ENCODE results near the gene FBN1.

The FBN1 gene

DNA sequence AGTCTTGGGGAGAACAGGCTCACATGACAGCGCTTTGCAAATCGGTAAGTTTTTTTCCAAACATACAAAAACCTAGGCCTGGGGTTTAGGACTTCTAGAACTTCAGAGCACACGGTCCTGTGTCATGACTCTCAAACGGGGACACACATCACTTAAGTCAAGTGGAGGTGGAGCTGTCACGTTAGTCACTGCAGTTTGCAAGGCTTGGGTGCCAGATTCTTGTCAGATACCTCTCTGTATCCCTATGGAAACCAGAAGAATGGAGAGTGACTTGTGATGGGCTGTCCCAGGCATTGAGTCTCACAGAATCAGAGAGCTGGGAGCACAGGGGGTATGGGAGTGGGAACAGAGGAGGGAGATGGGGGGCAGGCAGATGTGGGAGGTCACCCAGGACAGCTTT, 249.5 kb downstream of the FBN1 start:
- DNase-seq (ENCODE audit: low read depth) = no peak

DNA sequence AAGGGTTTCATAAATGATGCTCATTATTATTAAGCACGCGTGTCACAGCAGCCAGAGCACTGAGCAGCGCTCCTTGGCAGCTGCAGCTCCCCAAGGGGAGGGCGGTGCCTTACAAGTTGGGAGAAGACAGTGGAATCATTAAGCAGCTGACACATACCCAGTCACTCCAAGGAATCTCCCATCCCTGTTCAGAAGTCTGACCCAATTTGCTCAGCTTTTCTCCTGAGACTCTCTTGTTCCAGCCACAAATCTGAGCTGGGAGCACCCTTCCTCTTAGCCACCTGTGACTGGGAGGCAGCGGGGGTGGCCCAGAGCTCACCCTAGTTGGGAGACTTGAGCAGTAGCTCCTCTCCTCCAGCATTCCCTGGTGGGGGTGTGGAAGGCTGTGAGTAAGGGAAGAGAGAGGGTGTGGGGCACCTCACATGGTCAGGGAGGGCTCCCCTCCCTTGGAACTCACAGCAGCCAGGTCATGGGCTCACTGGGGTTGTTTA, 249.9 kb downstream of the FBN1 start:
- DNase-seq (ENCODE audit: low read depth) = no peak

DNA sequence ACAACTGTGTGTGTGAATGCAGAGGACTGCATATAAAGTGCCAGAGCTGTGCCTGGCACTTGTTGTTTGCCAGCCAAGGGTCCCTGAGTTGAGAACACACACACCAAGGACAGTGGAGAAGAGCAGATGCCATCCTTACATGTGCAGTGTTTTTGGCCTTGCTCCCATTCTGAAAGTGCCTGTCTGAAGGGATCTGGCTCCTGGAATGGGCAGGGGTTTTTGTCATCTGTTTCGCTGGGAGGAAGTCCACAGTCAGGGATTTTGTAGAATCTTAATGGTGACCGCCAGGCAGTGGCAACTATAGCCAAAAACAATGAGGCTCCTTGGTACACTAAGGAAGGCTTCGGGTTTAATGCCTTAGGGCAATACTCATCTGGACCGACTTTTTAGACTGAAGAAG, 250.5 kb downstream of the FBN1 start:
- DNase-seq (ENCODE audit: low read depth) = no peak

DNA sequence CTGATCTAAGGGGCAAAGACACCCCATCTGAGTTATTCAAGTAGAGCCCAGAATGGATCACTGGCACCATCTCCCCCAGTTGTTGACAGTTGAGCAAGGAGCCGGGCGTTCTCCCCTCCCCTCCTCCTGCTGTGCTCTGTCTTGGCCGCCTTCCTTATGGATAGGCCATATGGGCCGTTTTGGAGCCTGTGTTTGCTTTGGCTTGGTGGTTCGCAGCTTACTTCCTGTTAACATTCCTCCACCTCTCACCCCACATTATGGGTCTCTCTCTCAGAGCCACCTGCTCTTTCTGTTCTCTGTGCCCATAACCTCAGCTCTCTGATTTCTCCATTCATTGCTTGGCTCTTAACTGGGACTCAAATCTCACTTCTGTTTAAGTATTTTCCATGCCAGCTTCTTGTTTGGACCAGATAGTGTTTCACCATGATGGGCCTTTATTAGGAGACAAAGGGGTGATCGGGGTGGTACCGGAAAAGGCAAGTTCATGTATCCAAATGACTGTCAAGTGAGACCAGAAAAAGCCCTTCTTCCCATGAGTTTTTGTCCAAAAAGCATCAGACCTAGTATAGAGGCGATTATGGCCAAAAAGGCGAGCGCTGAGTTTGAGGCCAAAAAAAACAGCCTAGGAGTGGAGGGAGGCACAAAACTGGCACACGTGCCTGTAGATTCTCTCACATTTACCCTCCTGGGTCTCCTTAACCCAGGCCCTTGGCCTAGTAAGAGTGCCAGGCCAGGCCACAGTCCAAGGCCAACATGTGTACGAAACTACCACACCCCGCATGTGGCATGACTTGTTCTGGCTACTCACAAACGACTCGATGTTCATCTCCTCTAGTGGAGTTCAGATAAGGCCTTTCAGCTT, 251.6 kb downstream of the FBN1 start:
- no peak for DNase-seq (ENCODE audit: low read depth)

DNA sequence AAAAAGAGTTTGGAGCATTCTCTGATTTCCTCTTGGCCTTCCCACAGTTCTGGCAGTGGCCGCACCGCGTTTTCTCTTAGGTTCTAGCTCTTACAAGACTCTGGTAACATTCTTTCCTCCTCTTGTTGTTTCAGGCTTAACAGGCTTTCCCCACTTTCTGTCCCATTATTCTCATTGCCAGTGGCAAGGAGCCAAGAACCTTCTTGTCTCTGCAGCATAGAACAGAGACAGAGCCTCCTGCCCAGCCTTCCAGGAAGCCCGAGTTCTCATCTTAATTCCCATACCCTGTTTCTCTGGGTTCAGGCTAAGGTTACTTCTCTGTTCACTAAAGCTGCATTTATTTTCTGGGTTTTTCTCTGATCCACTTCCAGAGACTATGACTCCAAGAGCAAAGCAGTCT, 253.2 kb downstream of the FBN1 start:
- no peak for DNase-seq (ENCODE audit: low read depth)

DNA sequence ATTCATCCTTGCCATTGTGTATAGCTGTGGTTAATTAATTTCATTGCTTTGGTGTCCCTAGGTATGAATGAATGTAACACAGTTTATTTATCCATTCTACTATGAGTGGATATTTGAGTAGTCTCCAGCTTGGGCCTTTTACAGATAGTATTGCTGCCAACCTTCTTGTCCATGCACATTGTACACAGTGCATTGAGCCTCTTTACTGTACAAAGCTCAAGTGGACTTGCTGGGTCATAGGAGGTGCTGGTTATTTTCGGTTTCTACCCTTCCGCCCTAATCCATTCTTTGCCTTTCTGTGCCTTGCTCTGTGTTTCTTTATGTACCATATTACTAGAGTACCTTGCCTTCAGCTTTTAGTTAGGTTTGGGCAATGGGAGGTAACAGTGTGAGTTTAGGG, 253.6 kb downstream of the FBN1 start:
- no peak for DNase-seq (ENCODE audit: low read depth)

DNA sequence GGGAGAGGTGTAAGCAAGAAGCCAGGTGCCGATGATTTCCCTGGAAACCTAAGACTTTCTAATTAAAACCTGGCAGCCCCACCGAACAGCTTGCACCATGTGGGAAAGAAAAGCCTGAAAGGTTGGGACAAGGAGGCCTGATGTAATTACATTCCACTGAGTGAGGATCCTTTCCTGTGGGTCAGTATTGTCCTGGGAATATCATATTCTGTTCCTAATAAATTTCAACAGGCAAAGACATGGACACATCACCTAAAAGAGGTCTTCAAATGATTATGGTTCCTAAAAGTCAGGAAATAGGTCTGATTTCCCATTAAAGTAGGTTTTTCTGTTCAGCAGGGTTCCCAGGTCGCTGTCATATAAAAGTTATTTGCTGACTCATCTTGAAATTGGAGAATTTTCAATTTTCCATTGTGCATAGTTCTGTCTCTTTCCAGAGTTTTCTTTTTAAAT, 255.8 kb downstream of the FBN1 start:
- no peak for DNase-seq (ENCODE audit: low read depth)

DNA sequence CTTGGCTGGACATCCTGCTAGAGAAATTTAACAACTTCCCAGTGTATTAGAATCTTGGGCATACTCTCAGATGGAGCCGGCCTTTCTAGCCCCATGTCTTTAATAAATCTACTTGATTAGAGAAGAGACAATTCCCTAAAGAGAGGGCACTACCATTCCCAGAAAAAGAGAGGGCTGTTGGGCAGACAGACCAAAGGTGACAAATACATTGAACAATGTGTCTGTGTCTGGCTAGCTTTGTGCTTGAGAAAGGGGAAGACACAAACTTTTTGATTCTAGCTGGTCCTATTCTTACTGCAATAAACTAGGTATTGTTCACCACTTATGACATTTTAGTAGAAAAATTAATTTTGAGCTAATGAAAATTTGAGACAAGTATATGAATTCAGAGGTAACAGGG, 256.6 kb downstream of the FBN1 start:
- DNase-seq (ENCODE audit: low read depth) = no peak

DNA sequence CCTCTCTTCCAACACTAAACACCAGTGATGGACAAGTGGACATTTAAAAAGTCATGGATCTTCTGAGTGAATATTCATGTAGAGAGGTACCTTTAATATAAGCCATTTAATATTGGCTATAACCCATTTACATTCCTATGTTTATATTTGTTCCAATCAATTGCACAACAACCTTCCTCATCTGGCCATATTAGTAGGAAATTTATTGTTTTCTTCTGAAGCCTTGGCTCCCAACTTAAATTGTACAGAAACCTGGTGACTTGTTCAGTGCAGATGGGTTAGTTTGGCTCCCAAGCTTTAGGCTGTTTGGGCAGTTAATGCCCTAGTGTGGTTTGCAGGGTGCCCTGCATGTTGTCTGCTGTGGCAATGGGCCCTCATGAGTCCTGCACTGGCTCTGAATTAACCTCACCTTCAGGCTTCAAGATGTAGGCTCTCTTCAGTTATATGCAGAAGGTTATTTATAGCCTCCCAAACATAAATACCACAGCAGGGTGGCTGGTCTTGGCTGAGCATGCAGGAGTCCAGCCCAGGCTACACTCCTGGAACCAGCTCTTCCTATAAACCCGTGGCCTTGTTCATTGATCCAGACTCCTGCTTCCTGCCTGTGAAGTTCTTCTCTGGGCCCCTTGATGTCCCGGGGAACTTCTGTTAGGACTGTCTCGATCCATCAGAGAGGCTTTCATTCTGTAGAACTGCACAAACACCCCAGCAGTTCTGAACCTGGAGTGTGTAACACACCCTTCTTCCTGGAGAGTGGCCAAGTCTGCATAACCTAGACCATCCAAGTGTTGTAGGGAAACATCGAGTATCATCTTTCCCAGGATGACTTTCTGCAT, 257.3 kb downstream of the FBN1 start:
- no peak for DNase-seq (ENCODE audit: low read depth)

DNA sequence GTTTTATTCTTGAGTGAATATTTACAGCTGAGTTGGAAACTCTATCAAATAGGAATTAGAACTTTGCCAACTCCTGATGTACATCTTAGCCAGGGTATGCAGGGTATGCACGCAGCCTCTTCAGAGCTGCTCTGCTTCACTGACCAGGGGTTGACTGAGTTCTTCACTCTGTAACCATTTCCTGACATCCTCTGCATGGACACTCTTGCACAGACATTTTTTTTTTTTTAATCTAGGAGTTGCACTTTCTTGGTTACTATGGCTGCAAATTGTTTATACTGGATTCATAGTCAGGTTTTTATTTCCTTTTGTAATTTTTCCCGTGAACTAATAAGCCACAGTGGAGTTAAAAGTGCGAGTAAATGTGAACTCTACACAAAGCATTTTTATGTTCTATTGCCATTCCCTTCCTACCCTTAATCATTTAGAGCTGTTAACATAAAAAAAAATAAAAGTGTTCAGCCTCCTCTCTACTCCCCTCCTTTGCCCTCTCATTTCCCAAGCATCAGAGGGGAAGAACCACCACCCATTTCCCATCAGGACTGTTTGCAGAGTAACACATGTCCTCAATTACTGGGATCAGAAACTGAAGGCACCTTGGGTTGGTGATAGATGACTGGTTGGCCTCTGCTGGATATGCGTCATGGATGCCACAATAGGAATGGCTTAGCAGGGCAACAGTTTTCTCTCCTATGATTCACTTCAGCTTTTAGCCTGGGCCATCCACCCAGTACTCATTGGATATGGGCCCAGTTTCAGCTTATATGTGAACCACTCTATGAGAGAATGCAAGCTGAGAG, 260.3 kb downstream of the FBN1 start:
- DNase-seq (ENCODE audit: low read depth) = no peak

DNA sequence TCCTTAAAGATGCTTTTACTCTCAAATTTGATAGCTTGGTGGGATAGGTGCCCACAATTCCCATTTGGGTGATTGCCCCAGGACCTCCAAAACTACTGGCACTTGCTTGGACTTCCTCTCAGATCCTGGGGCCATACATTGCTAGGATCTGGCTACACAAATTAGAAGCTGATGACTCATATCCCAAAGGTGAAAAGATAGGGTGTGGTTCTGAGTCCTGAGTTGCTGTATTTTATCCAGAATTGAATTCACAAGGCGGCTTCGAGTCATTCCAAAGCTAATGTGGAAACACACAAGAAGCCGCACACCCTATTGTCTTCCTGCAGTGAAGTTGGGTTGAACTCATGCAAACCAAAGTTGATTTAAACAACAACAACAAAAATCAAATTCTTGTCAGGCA, 260.9 kb downstream of the FBN1 start:
- DNase-seq (ENCODE audit: low read depth) = no peak

DNA sequence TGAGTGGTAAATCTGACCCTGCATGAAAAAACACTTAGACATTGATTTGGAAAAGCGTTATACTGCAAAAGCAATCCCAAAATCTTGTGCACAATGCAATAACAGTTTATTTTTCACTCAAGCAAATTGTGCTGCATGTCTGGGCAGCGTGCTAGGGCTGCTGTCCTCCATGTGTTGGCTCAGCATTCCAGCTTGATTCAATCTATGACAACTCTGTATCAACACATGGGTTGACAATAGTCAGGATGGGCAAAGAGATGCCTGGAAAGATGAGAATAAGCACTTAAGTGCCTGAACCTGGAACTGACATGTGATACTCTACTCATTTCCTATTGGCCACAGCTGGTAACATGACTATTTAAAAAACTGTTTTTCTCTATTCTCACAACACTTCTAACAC, 262.5 kb downstream of the FBN1 start:
- no peak for DNase-seq (ENCODE audit: low read depth)

DNA sequence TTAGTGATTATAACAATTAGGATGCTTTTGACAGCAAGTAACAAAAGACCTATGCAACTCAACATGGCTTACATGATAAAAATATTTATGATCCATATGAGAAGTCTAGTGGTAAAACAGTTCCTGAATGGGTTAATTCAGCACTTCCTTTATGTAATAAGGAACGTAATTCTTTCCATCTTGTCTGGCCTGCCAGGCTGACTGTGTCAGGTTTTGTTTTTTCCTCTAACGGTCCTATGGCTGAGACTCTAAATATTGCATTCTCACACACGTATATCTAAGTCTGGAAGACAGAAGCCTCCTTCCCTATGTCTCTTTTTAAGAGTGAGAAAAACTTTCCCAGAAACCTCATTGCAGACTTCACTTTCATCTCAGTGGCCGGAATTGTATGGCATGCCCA, 263.6 kb downstream of the FBN1 start:
- DNase-seq (ENCODE audit: low read depth) = no peak

DNA sequence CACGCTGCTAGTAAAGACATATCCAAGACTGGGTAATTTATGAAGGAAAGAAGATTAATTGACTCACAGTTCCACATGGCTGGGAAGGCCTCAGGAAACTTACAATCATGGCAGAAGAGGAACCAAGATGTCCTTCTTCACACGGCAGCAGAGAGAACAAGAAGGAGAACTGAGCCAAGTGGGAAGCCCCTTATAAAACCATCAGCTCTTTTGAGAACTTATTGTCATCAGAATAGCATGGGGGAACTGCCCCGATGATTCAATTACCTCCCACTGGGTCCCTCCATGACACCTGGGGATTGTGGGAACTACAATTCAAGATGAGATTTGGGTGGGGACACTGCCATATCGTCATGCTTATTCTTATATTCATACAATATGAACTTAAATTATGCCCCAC, 265.3 kb downstream of the FBN1 start:
- DNase-seq (ENCODE audit: low read depth) = no peak

DNA sequence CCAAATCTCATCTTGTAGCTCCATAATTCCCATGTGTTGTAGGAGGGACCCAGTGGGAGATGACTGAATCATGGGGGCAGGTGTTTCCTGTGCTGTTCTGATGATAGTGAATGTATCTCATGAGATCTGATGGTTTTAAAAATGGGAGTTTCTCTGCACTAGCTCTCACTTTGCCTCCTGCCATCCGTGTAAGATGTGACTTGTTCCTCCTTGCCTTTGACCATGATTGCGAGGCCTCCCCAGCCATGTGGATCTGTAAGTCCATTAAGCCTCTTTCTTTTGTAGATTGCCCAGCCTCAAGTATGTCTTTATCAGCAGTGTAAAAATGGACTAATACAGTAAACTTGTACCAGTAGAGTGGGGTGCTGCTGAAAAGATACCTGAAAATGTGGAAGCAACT, 269.7 kb downstream of the FBN1 start:
- no peak for DNase-seq (ENCODE audit: low read depth)

DNA sequence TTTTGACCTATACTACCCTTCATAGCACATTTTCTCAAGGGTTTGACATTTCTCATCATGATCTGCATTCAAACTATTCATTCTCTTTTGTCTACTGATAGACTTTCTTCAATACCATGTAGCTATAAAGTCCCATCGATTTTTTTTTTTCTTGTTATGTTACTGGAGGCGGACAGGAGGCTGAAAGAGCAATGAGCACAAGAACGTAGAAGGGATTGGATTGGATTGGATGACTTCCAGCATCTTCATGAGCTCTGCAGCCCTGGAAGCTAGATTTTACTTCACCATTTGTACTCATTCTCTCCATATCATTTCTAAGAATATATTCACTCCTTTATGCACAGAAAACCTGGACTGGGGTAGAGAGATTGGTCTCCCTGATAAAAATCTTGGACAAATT, 271.0 kb downstream of the FBN1 start:
- DNase-seq (ENCODE audit: low read depth) = no peak

DNA sequence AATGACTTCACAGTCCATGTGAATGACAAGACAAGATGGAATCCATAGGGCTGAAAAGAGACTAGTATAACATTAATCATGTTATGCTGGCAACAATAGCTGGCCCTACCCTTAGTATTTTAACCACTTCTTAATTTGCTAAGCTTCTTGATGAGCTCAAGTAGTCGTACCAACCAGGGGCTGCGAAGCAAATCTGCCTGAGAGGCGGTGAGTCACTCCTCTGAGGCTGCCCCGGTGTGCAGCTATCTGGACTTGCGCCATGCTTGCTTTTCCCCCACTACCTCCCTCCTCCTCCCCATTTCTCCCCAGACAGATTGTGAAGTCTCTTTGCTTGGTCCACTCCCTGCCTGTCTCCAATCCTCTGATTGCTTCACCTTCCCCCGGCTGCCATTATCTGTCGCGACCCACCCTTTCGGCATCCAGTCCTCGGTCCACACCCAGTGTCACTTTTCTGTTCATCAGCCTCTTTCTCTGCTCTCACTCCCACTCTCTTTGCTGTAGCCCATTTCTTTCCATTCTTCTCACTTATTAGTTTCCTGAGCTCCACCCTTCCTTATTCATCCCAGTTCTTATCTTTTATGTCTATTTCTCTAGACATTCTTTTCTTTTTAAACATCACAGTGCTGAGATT, 271.6 kb downstream of the FBN1 start:
- DNase-seq (ENCODE audit: low read depth) = no peak

DNA sequence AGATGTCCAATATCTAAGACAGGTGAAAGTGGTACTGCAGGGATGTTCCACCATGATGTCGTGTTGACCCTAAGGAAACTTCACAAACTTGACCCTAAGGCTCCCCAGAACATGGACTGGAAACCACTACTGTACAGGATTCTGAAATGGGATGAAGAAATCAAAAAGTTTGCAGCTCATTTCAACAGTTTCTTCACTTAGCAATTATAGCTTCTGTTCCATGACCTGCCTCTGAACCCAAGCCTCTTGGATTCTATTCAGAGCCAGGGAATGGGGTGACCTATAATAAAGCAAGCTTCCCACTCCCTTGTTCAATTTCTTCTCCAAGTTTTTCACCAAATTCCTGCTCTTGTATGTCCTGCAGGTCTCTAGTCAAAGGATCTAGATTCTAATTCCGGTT, 273.5 kb downstream of the FBN1 start:
- DNase-seq (ENCODE audit: low read depth) = no peak

DNA sequence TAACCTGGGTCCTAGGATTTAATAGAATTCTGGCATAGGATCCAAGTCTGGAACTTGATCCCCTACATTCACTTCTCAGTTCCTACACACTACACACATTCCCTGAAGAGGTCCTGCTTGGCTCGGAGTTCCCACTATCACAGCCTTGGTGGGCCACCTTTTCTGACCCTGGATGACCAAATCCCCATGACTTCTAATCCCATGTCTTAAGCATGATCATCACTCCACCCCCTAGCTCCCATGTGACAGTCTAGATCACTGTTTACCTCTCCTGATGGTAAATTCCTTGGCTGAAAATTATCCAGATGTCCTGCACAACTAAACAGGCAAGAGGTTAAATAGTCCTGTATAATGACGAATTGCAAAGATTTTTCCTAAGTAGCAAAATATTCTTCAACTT, 274.0 kb downstream of the FBN1 start:
- DNase-seq (ENCODE audit: low read depth) = no peak

DNA sequence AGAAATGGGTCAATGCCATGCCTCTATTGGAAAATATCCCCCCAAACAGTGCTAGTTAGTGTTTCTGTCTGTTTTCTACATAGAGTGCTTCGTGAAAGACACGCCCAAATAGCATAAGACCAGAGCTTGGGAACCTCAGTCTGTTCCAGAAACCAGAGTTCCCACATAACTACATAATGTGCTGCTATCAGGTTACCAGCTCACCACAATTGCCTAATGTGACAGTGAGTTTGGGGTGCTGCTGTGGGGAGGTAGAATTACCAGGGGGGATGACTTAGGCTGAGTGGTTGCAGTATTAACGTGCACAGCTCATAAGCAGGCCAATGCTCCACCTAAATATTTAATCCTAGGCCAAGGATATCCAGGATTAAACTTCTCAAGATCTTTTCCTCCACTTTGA, 275.0 kb downstream of the FBN1 start:
- no peak for DNase-seq (ENCODE audit: low read depth)

DNA sequence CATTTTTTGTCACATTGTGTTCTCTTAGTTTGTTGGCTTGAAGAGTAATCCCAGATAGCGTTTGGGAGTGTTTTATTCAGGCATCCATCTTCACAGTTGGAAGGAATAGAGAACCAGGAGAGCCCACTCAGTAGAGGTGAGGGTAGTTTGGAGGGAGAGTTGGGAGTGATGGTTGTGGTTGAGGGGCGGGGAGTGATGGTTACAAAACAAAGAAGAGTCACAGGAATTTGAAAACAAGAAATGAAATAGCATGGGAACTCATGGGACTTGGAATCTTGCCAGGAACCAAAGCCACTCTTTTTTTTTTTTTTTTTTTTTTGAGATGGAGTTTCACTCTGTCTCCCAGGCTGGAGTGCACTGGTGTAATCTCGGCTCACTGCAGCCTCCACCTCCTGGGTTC, 278.0 kb downstream of the FBN1 start:
- DNase-seq (ENCODE audit: low read depth) = no peak
